Measurements from ENCODE around the gene DNAAF5. TPM values are rescaled to one million over a fixed set of nuclear protein-coding genes. Genes with fewer than 3 reads are reported as not detected.
A peak's percentile ranks its signal among the peaks of the same experiment; 100 is the strongest.
"Not testable (repeated sequence)": the region's sequence is repeated elsewhere in the genome, so short reads cannot be mapped to it uniquely, and the experiment has no call there.

DNAAF5 gene
- total RNA-seq, 2 experiments from 2014 or later = 31.5 to 37.2 TPM

GRCh38 chr7:796434-797169 is 70.1 kb downstream of the DNAAF5 start:
- H3K4me3 Mint-ChIP-seq; H3K36me3 Mint-ChIP-seq (ENCODE audit: low read depth); H3K9me3 Mint-ChIP-seq (ENCODE audit: low read depth); POLR2A ChIA-PET; CTCF ChIA-PET; intact Hi-C loops (cut with DNase I, micrococcal nuclease); DNase-seq; H3K4me1 Mint-ChIP-seq; H3K27me3 Mint-ChIP-seq; ATAC-seq; H3K27ac Mint-ChIP-seq: not testable (repeated sequence)

- Mint-ChIP-seq H3K4me1 (no peaks in the 10 kb centered on the region), H3K4me3 (no peak overlapping the region), H3K27ac (no peak overlapping the region), H3K36me3 (ENCODE audit: low read depth) (peaks cover 2% of the 10 kb centered on the region), H3K9me3 (ENCODE audit: low read depth) (no peaks in the 10 kb centered on the region), H3K27me3 (no peaks in the 10 kb centered on the region)
- CTCF ChIA-PET = interaction anchor here (0.7 to 0.9 kb wide), 3 partner anchors 75 to 206 kb away, joined by 3 read pairs; no protein-coding TSS in a partner anchor
- no peak for DNase-seq
- POLR2A ChIA-PET = no interaction called here
- ATAC-seq = no peak
- intact Hi-C loops (cut with DNase I, micrococcal nuclease) = no loop called here
These were observed 72.5 kb downstream of the DNAAF5 start for GRCh38 chr7:798921-799470.

- H3K9me3 Mint-ChIP-seq (ENCODE audit: low read depth) = no peaks in the 10 kb centered on the region
- POLR2A ChIA-PET = no interaction called here
- intact Hi-C loops (cut with DNase I, micrococcal nuclease) = no loop called here
These were observed 74.2 kb downstream of the DNAAF5 start for GRCh38 chr7:800692-801091.

GRCh38 chr7:801351-801750 is 74.9 kb downstream of the DNAAF5 start:
- H3K27me3 Mint-ChIP-seq; ATAC-seq; intact Hi-C loops (cut with DNase I, micrococcal nuclease); H3K27ac Mint-ChIP-seq; H3K36me3 Mint-ChIP-seq (ENCODE audit: low read depth); CTCF ChIA-PET; H3K9me3 Mint-ChIP-seq (ENCODE audit: low read depth); DNase-seq; H3K4me3 Mint-ChIP-seq; POLR2A ChIA-PET; H3K4me1 Mint-ChIP-seq: not testable (repeated sequence)

More at GRCh38 chr7:800692-801091, 74.2 kb downstream of the DNAAF5 start:
- no peak for DNase-seq
- CTCF ChIA-PET = no interaction called here
- Mint-ChIP-seq H3K36me3 (ENCODE audit: low read depth) (peaks cover 2% of the 10 kb centered on the region), H3K27me3 (no peaks in the 10 kb centered on the region), H3K4me1 (no peaks in the 10 kb centered on the region), H3K4me3 (no peak overlapping the region), H3K27ac (no peak overlapping the region)
- ATAC-seq = no peak

- Mint-ChIP-seq H3K4me1 (no peaks in the 10 kb centered on the region), H3K4me3 (no peak overlapping the region), H3K9me3 (ENCODE audit: low read depth) (no peaks in the 10 kb centered on the region), H3K36me3 (ENCODE audit: low read depth) (no peaks in the 10 kb centered on the region), H3K27me3 (no peaks in the 10 kb centered on the region), H3K27ac (no peak overlapping the region)
- intact Hi-C loops (cut with DNase I, micrococcal nuclease) = no loop called here
- ChIA-PET POLR2A (no interaction called here), CTCF (no interaction called here)
- no peak for ATAC-seq
- DNase-seq = no peak
These were observed 75.5 kb downstream of the DNAAF5 start for GRCh38 chr7:801940-802381.

- DNase-seq (no peak), ATAC-seq (no peak)
- Mint-ChIP-seq H3K27ac (no peak overlapping the region), H3K27me3 (no peaks in the 10 kb centered on the region), H3K36me3 (ENCODE audit: low read depth) (no peaks in the 10 kb centered on the region), H3K9me3 (ENCODE audit: low read depth) (no peaks in the 10 kb centered on the region), H3K4me1 (no peaks in the 10 kb centered on the region), H3K4me3 (no peak overlapping the region)
- ChIA-PET CTCF (no interaction called here), POLR2A (no interaction called here)
- intact Hi-C loops (cut with DNase I, micrococcal nuclease) = no loop called here
These were observed 76.2 kb downstream of the DNAAF5 start for GRCh38 chr7:802500-803242.

- ChIA-PET POLR2A (no interaction called here), CTCF (no interaction called here)
- intact Hi-C loops (cut with DNase I, micrococcal nuclease) = no loop called here
- Mint-ChIP-seq H3K36me3 (ENCODE audit: low read depth) (no peaks in the 10 kb centered on the region), H3K9me3 (ENCODE audit: low read depth) (no peaks in the 10 kb centered on the region), H3K27ac (no peak overlapping the region), H3K4me3 (no peak overlapping the region), H3K4me1 (no peaks in the 10 kb centered on the region), H3K27me3 (no peaks in the 10 kb centered on the region)
- DNase-seq = no peak
- no peak for ATAC-seq
These were observed 76.7 kb downstream of the DNAAF5 start for GRCh38 chr7:803243-803635.

- H3K4me1 Mint-ChIP-seq; intact Hi-C loops (cut with DNase I, micrococcal nuclease); POLR2A ChIA-PET; H3K36me3 Mint-ChIP-seq (ENCODE audit: low read depth); ATAC-seq; DNase-seq; H3K27me3 Mint-ChIP-seq; H3K27ac Mint-ChIP-seq; CTCF ChIA-PET; H3K4me3 Mint-ChIP-seq; H3K9me3 Mint-ChIP-seq (ENCODE audit: low read depth): not testable (repeated sequence)
These were observed 77.3 kb downstream of the DNAAF5 start for GRCh38 chr7:803796-804195.

GRCh38 chr7:805261-805660 is 78.8 kb downstream of the DNAAF5 start:
- DNase-seq = no peak
- Mint-ChIP-seq H3K4me3 (no peak overlapping the region), H3K4me1 (no peaks in the 10 kb centered on the region), H3K27me3 (no peaks in the 10 kb centered on the region), H3K36me3 (ENCODE audit: low read depth) (no peaks in the 10 kb centered on the region), H3K9me3 (ENCODE audit: low read depth) (no peaks in the 10 kb centered on the region), H3K27ac (no peak overlapping the region)
- ChIA-PET CTCF (no interaction called here), POLR2A (no interaction called here)
- intact Hi-C loops (cut with DNase I, micrococcal nuclease) = no loop called here
- ATAC-seq = no peak

- Mint-ChIP-seq H3K9me3 (ENCODE audit: low read depth) (no peaks in the 10 kb centered on the region), H3K27me3 (peaks cover 6% of the 10 kb centered on the region), H3K27ac (no peak overlapping the region), H3K4me1 (peaks cover 55% of the 10 kb centered on the region), H3K4me3 (peak overlapping the region; percentile 60), H3K36me3 (ENCODE audit: low read depth) (peaks cover 15% of the 10 kb centered on the region)
- intact Hi-C loops (cut with DNase I, micrococcal nuclease) = loop anchor here (1.0 to 10.0 kb wide), 11 partner anchors 17 to 355 kb away; partner anchors contain the start of genes COX19 (in 2 of the 2), DNAAF5 (in 1 of the 2), GET4 (in 1 of the 2) and GPR146 (in 1 of the 2)
- ATAC-seq = no peak
- ChIA-PET CTCF (interaction anchor here (2.9 kb wide), 1 partner anchor 57 kb away, joined by 11 read pairs; no protein-coding TSS in a partner anchor), POLR2A (interaction anchor here (1.0 to 2.4 kb wide), 3 partner anchors 10 to 16 kb away, joined by 3 to 12 read pairs (median 3); partner anchors contain the start of gene SUN1)
- DNase-seq = peak; percentile 50
These were observed 89.1 kb downstream of the DNAAF5 start for GRCh38 chr7:815284-816216.

- CTCF ChIA-PET = interaction anchor here (1.1 to 2.9 kb wide), 3 partner anchors 16 to 495 kb away, joined by 3 to 13 read pairs (median 11); partner anchors contain the start of gene SUN1
- Mint-ChIP-seq H3K36me3 (ENCODE audit: low read depth) (peaks cover 19% of the 10 kb centered on the region), H3K27me3 (peaks cover 6% of the 10 kb centered on the region), H3K9me3 (ENCODE audit: low read depth) (no peaks in the 10 kb centered on the region), H3K27ac (no peak overlapping the region), H3K4me3 (peak overlapping the region; percentile 60), H3K4me1 (peaks cover 62% of the 10 kb centered on the region)
- POLR2A ChIA-PET = interaction anchor here (1.0 to 2.4 kb wide), 3 partner anchors 10 to 16 kb away, joined by 3 to 12 read pairs (median 3); partner anchors contain the start of gene SUN1
- intact Hi-C loops (cut with DNase I, micrococcal nuclease) = loop anchor here (1.0 to 10.0 kb wide), 11 partner anchors 16 to 354 kb away; partner anchors contain the start of genes COX19 (in 2 of the 2), DNAAF5 (in 1 of the 2), GET4 (in 1 of the 2) and GPR146 (in 1 of the 2)
- ATAC-seq (peak; percentile 97), DNase-seq (peak; percentile 99)
These were observed 89.8 kb downstream of the DNAAF5 start for GRCh38 chr7:816300-816750.

Measured in activated CD4-positive, alpha-beta T cell treated with anti-CD3 and anti-CD28 coated beads for 36 hours (primary cell).